Measurements from ENCODE around the gene MED27. TPM values are rescaled to one million over a fixed set of nuclear protein-coding genes. Genes with fewer than 3 reads are reported as not detected.
A peak's percentile ranks its signal among the peaks of the same experiment; 100 is the strongest.

Gene MED27
- total and polyA plus RNA-seq, 2 of the 13 experiments (the other 11 are each of a cell fraction or from before 2014, with no cell fraction given) = 16.9 to 19.0 TPM

DNA sequence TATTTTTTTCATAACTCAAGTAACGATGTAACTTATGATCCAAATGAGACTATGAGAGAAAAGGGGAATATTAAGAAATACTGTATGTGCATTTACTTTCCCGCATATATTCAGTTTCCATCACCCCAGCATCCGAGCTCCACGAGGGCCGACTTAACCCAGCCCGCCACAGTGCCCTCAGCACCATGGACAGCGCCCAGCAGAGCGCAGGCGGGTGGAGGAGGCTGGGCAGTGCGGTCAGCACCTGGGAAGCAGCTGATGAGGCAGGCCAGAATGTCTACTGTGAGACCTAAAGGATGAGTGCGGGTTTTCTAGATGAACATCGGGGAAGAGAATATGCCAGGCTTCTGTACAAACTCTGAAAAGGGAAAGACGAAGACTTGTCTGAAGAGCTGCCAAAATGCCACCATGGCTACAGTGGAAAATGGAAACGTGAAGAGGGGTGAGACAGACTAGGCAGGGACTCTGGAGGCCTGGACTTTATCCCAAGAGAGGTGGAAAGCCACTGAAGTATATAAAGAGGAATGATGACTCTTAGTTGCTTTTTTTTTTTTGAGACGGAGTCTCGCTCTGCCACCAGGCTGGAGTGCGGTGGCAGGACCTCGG is 34.5 kb upstream of the MED27 start (continued):
- TF ChIP-seq, protein P1, sequence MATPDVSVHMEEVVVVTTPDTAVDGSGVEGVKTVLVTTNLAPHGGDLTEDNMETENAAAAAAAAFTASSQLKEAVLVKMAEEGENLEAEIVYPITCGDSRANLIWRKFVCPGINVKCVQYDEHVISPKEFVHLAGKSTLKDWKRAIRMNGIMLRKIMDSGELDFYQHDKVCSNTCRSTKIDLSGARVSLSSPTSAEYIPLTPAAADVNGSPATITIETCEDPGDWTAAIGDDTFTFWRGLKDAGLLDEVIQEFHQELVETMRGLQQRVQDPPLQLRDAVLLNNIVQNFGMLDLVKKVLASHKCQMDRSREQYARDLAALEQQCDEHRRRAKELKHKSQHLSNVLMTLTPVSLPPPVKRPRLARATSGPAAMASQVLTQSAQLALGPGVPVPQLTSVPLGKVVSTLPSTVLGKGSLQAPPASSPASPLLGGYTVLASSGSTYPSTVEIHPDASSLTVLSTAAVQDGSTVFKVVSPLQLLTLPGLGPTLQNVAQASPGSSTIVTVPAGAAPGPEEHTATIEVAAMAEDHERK (CRISPR knock-in tag; IDR thresholded peaks at IDR 0.05; ENCODE audit: low read depth) = peak; percentile 19; the same call in 1 of the 2 replicates
- TF ChIP-seq, protein P2, sequence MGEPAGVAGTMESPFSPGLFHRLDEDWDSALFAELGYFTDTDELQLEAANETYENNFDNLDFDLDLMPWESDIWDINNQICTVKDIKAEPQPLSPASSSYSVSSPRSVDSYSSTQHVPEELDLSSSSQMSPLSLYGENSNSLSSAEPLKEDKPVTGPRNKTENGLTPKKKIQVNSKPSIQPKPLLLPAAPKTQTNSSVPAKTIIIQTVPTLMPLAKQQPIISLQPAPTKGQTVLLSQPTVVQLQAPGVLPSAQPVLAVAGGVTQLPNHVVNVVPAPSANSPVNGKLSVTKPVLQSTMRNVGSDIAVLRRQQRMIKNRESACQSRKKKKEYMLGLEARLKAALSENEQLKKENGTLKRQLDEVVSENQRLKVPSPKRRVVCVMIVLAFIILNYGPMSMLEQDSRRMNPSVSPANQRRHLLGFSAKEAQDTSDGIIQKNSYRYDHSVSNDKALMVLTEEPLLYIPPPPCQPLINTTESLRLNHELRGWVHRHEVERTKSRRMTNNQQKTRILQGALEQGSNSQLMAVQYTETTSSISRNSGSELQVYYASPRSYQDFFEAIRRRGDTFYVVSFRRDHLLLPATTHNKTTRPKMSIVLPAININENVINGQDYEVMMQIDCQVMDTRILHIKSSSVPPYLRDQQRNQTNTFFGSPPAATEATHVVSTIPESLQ (CRISPR knock-in tag; conservative IDR thresholded peaks at IDR 0.05) = peak; percentile 99
- TF ChIP-seq ZNF788 (CRISPR knock-in tag; IDR thresholded peaks at IDR 0.05; ENCODE audit: borderline replicate concordance) (peak; percentile 91), ZBTB46 (CRISPR knock-in tag; IDR thresholded peaks at IDR 0.05; ENCODE audit: borderline replicate concordance) (no peak), ERF (CRISPR knock-in tag; IDR thresholded peaks at IDR 0.05) (peak; percentile 100), ZNF841 (CRISPR knock-in tag; IDR thresholded peaks at IDR 0.05; ENCODE audit: borderline replicate concordance) (peak; percentile 95), ZFX (CRISPR knock-in tag; IDR thresholded peaks at IDR 0.05; ENCODE audit: low read depth) (no peak), MLLT10 (CRISPR knock-in tag; IDR thresholded peaks at IDR 0.05) (no peak), CTCF (CRISPR knock-in tag; IDR thresholded peaks at IDR 0.05) (no peak), RBM39 (IDR thresholded peaks at IDR 0.05; ENCODE audit: low read depth, low read length, poor library complexity, severe bottlenecking) (no peak), ZNF331 (CRISPR knock-in tag; IDR thresholded peaks at IDR 0.05) (peak; percentile 99), NR1H2 (CRISPR knock-in tag; IDR thresholded peaks at IDR 0.05; ENCODE audit: borderline replicate concordance, low read depth) (peak; percentile 82; the same call in 1 of the 2 replicates), SNRNP70 (IDR thresholded peaks at IDR 0.05; ENCODE audit: low read depth, low read length) (no peak), KLF15 (CRISPR knock-in tag; IDR thresholded peaks at IDR 0.05; ENCODE audit: borderline replicate concordance) (peak; percentile 98), ZBTB3 (CRISPR knock-in tag; IDR thresholded peaks at IDR 0.05; ENCODE audit: borderline replicate concordance, low read depth) (peak; percentile 88; the same call in 1 of the 2 replicates), MEIS2 (CRISPR knock-in tag; IDR thresholded peaks at IDR 0.05) (peak; percentile 98), ZFYVE20 (CRISPR knock-in tag; IDR thresholded peaks at IDR 0.05; ENCODE audit: borderline replicate concordance, low read depth) (peak; percentile 98)
- TF ChIP-seq, protein P3, sequence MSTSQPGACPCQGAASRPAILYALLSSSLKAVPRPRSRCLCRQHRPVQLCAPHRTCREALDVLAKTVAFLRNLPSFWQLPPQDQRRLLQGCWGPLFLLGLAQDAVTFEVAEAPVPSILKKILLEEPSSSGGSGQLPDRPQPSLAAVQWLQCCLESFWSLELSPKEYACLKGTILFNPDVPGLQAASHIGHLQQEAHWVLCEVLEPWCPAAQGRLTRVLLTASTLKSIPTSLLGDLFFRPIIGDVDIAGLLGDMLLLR (CRISPR knock-in tag; IDR thresholded peaks at IDR 0.05) = peak; percentile 91
- TF ChIP-seq, protein P4, sequence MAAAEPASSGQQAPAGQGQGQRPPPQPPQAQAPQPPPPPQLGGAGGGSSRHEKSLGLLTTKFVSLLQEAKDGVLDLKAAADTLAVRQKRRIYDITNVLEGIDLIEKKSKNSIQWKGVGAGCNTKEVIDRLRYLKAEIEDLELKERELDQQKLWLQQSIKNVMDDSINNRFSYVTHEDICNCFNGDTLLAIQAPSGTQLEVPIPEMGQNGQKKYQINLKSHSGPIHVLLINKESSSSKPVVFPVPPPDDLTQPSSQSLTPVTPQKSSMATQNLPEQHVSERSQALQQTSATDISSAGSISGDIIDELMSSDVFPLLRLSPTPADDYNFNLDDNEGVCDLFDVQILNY (CRISPR knock-in tag; conservative IDR thresholded peaks at IDR 0.05) = peak; percentile 90
- TF ChIP-seq, protein P5, sequence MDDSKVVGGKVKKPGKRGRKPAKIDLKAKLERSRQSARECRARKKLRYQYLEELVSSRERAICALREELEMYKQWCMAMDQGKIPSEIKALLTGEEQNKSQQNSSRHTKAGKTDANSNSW (CRISPR knock-in tag; IDR thresholded peaks at IDR 0.05; ENCODE audit: borderline replicate concordance) = no peak; the same call in 1 of the 2 replicates
